Measurements from ENCODE around the gene MCC. TPM values are rescaled to one million over a fixed set of nuclear protein-coding genes. Genes with fewer than 3 reads are reported as not detected.

The MCC gene
- total RNA-seq, 1 experiment from 2014 or later: 23.5 TPM

- TF ChIP-seq AFF4 (CRISPR knock-in tag; IDR thresholded peaks at IDR 0.05; ENCODE audit: borderline replicate concordance) (no peak), ZNF281 (CRISPR knock-in tag; IDR thresholded peaks at IDR 0.05) (no peak), AR (CRISPR knock-in tag; IDR thresholded peaks at IDR 0.05) (no peak), SMAD4 (CRISPR knock-in tag; IDR thresholded peaks at IDR 0.05) (no peak), ZNF425 (CRISPR knock-in tag; conservative IDR thresholded peaks at IDR 0.05) (no peak), ZNF671 (CRISPR knock-in tag; IDR thresholded peaks at IDR 0.05) (no peak)
Observed at GRCh38 chr5:113256671-113257452, 231.4 kb downstream of the MCC start (continued).

GRCh38 chr5:113255579-113256386 lies 232.5 kb downstream of the MCC start:
- Mint-ChIP-seq H3K4me3 (no peak overlapping the region), H3K4me1 (peaks cover 26% of the 10 kb centered on the region), H3K9me3 (peaks cover 34% of the 10 kb centered on the region), H3K27me3 (ENCODE audit: low read depth) (no peaks in the 10 kb centered on the region), H3K36me3 (peaks cover 17% of the 10 kb centered on the region), H3K27ac (no peak overlapping the region)
- ChIA-PET CTCF (no interaction called here), POLR2A (no interaction called here)
- TF ChIP-seq NFE2L1 (CRISPR knock-in tag; IDR thresholded peaks at IDR 0.05): no peak
- no peak for TF ChIP-seq MLX (CRISPR knock-in tag; IDR thresholded peaks at IDR 0.05)
- no peak for TF ChIP-seq KAT7 (CRISPR knock-in tag; IDR thresholded peaks at IDR 0.05; ENCODE audit: borderline replicate concordance)
- TF ChIP-seq PRRX2 (CRISPR knock-in tag; IDR thresholded peaks at IDR 0.05): no peak
- TF ChIP-seq ZNF416 (CRISPR knock-in tag; IDR thresholded peaks at IDR 0.05): no peak
- no peak for TF ChIP-seq ZNF317 (CRISPR knock-in tag; IDR thresholded peaks at IDR 0.05; ENCODE audit: borderline replicate concordance, low read depth)
- TF ChIP-seq ATF1 (CRISPR knock-in tag; IDR thresholded peaks at IDR 0.05): no peak
- TF ChIP-seq TCF7 (CRISPR knock-in tag; IDR thresholded peaks at IDR 0.05; ENCODE audit: low read depth): no peak
- TF ChIP-seq FOXJ3 (CRISPR knock-in tag; IDR thresholded peaks at IDR 0.05; ENCODE audit: borderline replicate concordance): no peak
- TF ChIP-seq ZNF219 (CRISPR knock-in tag; IDR thresholded peaks at IDR 0.05; ENCODE audit: borderline replicate concordance): no peak
- ATAC-seq (no peak), DNase-seq (ENCODE audit: low spot score) (no peak)
